K562 (cell line): ENCODE results near the gene THAP4. TPM values are rescaled to one million over a fixed set of nuclear protein-coding genes. Genes with fewer than 3 reads are reported as not detected.
A peak's percentile ranks its signal among the peaks of the same experiment; 100 is the strongest.

Experiments
- CHCHD3 ChIP-seq: fragments of 250-450 bp; sonication (Bioruptor Pico); IDR thresholded peaks from 2 replicates; pipeline ENCODE4 v2.1.2; 2022; ENCODE audit warnings: mild to moderate bottlenecking
- L3MBTL2 ChIP-seq: fragments of 450-650 bp; IDR thresholded peaks from 2 replicates; pipeline ENCODE4 v1.6.1; 2016; ENCODE audit warnings: mild to moderate bottlenecking, moderate library complexity
- NFIX ChIP-seq: fragments of 250-450 bp; sonication (Bioruptor Pico); IDR thresholded peaks from 2 replicates; pipeline ENCODE4 v1.4.0; 2020; ENCODE audit warnings: low read depth, mild to moderate bottlenecking, moderate library complexity
- NR2C1 ChIP-seq, 2 experiments: fragments of 450-650 bp; IDR thresholded peaks; 2 replicates each; pipeline ENCODE4 v1.6.1; 2017; ENCODE audit warnings: mild to moderate bottlenecking in 2 of 2, antibody characterized with exemption in 1 of 2, inconsistent platforms in 1 of 2, missing compliant biosample characterization in 1 of 2, missing genetic modification characterization in 1 of 2
- POLR2B ChIP-seq: fragments of 450-650 bp; IDR thresholded peaks from 2 replicates; pipeline ENCODE4 v1.6.1; 2018; ENCODE audit warnings: low read depth; ENCODE audit not compliant: partially characterized antibody
- SIX5 ChIP-seq, 2 experiments: IDR thresholded peaks; 2 replicates each; pipeline ENCODE4 v1.6.1; 2011; ENCODE audit warnings: low read length in 2 of 2, borderline replicate concordance in 1 of 2, low read depth in 1 of 2, mild to moderate bottlenecking in 1 of 2, moderate library complexity in 1 of 2; ENCODE audit not compliant: insufficient read depth in 1 of 2
- TEAD2 ChIP-seq: fragments of 450-650 bp; IDR thresholded peaks from 2 replicates; pipeline ENCODE4 v1.6.1; 2016; ENCODE audit warnings: missing genetic modification characterization, control low read depth, missing compliant biosample characterization
- ZNF232 ChIP-seq: sonication (generic); formaldehyde crosslinking; IDR thresholded peaks from 2 replicates; pipeline ENCODE4 v1.8.0; 2022; ENCODE audit warnings: mild to moderate bottlenecking, missing genetic modification reagents
- ZNF395 ChIP-seq: fragments of 200-800 bp; sonication (Bioruptor generic); IDR thresholded peaks from 2 replicates; pipeline ENCODE4 v1.6.1; 2017; ENCODE audit warnings: missing genetic modification characterization, missing compliant biosample characterization
- polyA plus RNA-seq, 8 experiments: library from polyadenylated mRNA; depleted of rRNA in 4 of 8; stranded (reverse) in 5 of 8; unstranded in 3 of 8; fragments of >200 nt; fragmentation: Nextera tagmentation in 2 of 8; fragmentation: Illumina TruSeq in 1 of 8; extraction: Ambion mirVana in 2 of 8; extraction: Trizol in 1 of 8; gene quantifications; 2 replicates each; pipeline versions ENCODE4 v1.2.1 to v1.2.3, GENCODE V29; 2011 to 2014; ENCODE audit warnings: inconsistent platforms in 1 of 8, missing spikeins in 1 of 8
- total RNA-seq, 7 experiments: library from RNA; depleted of rRNA in 6 of 7; stranded (reverse); fragments of >200 nt in 6 of 7; fragmentation: Illumina TruSeq in 2 of 7; extraction: Trizol in 2 of 7; gene quantifications; 2 replicates each; pipeline versions ENCODE4 v1.2.1 to v1.2.3, GENCODE V29; 2011 to 2021; ENCODE audit warnings: low replicate concordance in 1 of 7
- TF ChIP-seq, protein P1 (sequence below): fragments of 450-650 bp; IDR thresholded peaks from 2 replicates; pipeline ENCODE4 v1.6.1; 2016; ENCODE audit warnings: mild to moderate bottlenecking, moderate library complexity
- TF ChIP-seq, protein P2 (sequence below): sonication (generic); formaldehyde crosslinking; IDR thresholded peaks from 2 replicates; pipeline ENCODE4 v1.9.0; 2022; ENCODE audit warnings: mild to moderate bottlenecking, missing genetic modification reagents
- TF ChIP-seq, protein P3 (sequence below): fragments of 450-650 bp; IDR thresholded peaks from 2 replicates; pipeline ENCODE4 v1.6.1; 2016; ENCODE audit warnings: low read depth, mild to moderate bottlenecking, moderate library complexity

THAP4 gene
- total and polyA plus RNA-seq, 9 of the 15 experiments (the other 6 are each of a cell fraction or from before 2014, with no cell fraction given), result 8.6 to 60.9 (median 43.9) TPM

DNA sequence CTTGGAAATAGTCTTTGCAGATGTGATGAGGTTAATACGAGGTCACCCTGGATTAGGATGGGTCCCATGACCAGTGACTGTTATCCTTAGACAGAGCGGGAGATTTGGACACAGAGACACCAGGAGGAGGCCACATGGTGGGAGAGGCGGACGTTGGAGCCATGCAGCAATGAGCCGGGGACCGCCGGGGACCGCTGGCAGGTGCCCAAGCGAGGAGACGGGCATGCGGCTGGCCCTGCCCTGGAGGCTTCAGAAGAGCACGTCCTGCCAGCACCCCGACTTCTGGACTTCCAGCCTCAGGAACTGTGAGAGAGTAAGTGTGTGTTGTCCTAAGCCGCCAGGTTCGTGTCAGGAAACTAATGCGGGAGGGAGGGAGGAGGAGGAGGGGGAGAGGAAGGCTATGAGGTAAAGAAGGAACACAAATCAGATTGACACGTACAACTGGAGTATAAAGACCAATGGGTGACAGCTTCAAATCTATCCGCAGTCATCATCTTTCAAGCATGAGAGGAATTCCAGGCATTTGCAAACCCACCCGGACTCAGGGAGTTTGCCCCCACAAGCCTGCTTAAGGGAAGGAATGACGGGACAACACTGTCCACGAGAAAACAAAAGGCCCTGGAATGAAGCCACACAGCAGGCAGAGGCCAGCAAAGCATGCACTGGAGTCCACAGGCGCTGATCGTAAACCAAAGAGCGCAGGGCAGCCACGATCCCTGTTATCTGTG lies 90.0 kb downstream of the THAP4 start (continued):
- TF ChIP-seq, protein P1, sequence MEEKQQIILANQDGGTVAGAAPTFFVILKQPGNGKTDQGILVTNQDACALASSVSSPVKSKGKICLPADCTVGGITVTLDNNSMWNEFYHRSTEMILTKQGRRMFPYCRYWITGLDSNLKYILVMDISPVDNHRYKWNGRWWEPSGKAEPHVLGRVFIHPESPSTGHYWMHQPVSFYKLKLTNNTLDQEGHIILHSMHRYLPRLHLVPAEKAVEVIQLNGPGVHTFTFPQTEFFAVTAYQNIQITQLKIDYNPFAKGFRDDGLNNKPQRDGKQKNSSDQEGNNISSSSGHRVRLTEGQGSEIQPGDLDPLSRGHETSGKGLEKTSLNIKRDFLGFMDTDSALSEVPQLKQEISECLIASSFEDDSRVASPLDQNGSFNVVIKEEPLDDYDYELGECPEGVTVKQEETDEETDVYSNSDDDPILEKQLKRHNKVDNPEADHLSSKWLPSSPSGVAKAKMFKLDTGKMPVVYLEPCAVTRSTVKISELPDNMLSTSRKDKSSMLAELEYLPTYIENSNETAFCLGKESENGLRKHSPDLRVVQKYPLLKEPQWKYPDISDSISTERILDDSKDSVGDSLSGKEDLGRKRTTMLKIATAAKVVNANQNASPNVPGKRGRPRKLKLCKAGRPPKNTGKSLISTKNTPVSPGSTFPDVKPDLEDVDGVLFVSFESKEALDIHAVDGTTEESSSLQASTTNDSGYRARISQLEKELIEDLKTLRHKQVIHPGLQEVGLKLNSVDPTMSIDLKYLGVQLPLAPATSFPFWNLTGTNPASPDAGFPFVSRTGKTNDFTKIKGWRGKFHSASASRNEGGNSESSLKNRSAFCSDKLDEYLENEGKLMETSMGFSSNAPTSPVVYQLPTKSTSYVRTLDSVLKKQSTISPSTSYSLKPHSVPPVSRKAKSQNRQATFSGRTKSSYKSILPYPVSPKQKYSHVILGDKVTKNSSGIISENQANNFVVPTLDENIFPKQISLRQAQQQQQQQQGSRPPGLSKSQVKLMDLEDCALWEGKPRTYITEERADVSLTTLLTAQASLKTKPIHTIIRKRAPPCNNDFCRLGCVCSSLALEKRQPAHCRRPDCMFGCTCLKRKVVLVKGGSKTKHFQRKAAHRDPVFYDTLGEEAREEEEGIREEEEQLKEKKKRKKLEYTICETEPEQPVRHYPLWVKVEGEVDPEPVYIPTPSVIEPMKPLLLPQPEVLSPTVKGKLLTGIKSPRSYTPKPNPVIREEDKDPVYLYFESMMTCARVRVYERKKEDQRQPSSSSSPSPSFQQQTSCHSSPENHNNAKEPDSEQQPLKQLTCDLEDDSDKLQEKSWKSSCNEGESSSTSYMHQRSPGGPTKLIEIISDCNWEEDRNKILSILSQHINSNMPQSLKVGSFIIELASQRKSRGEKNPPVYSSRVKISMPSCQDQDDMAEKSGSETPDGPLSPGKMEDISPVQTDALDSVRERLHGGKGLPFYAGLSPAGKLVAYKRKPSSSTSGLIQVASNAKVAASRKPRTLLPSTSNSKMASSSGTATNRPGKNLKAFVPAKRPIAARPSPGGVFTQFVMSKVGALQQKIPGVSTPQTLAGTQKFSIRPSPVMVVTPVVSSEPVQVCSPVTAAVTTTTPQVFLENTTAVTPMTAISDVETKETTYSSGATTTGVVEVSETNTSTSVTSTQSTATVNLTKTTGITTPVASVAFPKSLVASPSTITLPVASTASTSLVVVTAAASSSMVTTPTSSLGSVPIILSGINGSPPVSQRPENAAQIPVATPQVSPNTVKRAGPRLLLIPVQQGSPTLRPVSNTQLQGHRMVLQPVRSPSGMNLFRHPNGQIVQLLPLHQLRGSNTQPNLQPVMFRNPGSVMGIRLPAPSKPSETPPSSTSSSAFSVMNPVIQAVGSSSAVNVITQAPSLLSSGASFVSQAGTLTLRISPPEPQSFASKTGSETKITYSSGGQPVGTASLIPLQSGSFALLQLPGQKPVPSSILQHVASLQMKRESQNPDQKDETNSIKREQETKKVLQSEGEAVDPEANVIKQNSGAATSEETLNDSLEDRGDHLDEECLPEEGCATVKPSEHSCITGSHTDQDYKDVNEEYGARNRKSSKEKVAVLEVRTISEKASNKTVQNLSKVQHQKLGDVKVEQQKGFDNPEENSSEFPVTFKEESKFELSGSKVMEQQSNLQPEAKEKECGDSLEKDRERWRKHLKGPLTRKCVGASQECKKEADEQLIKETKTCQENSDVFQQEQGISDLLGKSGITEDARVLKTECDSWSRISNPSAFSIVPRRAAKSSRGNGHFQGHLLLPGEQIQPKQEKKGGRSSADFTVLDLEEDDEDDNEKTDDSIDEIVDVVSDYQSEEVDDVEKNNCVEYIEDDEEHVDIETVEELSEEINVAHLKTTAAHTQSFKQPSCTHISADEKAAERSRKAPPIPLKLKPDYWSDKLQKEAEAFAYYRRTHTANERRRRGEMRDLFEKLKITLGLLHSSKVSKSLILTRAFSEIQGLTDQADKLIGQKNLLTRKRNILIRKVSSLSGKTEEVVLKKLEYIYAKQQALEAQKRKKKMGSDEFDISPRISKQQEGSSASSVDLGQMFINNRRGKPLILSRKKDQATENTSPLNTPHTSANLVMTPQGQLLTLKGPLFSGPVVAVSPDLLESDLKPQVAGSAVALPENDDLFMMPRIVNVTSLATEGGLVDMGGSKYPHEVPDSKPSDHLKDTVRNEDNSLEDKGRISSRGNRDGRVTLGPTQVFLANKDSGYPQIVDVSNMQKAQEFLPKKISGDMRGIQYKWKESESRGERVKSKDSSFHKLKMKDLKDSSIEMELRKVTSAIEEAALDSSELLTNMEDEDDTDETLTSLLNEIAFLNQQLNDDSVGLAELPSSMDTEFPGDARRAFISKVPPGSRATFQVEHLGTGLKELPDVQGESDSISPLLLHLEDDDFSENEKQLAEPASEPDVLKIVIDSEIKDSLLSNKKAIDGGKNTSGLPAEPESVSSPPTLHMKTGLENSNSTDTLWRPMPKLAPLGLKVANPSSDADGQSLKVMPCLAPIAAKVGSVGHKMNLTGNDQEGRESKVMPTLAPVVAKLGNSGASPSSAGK, result peak; percentile 88
- TF ChIP-seq ZNF395 (CRISPR knock-in tag), result no peak
- 0 out of 2 replicates have a peak, but pooled peaks have one; percentile 6 for TF ChIP-seq TEAD2 (tag)
- no peak for TF ChIP-seq POLR2B
- TF ChIP-seq CHCHD3 (CRISPR knock-in tag), result no peak
- TF ChIP-seq NR2C1 (IDR thresholded peaks at IDR 0.05), result no peak
- peak; percentile 54; the same call in 1 of the 2 replicates for TF ChIP-seq NR2C1 (tag; IDR thresholded peaks at IDR 0.05)
- TF ChIP-seq, protein P2, sequence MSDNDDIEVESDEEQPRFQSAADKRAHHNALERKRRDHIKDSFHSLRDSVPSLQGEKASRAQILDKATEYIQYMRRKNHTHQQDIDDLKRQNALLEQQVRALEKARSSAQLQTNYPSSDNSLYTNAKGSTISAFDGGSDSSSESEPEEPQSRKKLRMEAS, result peak; percentile 69
- no peak for TF ChIP-seq ZNF232 (CRISPR knock-in tag)
- no peak for TF ChIP-seq NFIX (CRISPR knock-in tag)
- TF ChIP-seq SIX5 (IDR thresholded peaks at IDR 0.05; ENCODE audit: borderline replicate concordance in 1 of 2, insufficient read depth in 1 of 2, low read depth in 1 of 2, low read length in 2 of 2), result no peak
- TF ChIP-seq, protein P3, sequence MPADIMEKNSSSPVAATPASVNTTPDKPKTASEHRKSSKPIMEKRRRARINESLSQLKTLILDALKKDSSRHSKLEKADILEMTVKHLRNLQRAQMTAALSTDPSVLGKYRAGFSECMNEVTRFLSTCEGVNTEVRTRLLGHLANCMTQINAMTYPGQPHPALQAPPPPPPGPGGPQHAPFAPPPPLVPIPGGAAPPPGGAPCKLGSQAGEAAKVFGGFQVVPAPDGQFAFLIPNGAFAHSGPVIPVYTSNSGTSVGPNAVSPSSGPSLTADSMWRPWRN, result no peak
- peak; percentile 88 for TF ChIP-seq L3MBTL2
